ENCODE data around the gene RB1. TPM values are rescaled to one million over a fixed set of nuclear protein-coding genes. Genes with fewer than 3 reads are reported as not detected.

Gene RB1
- total RNA-seq, 1 donor from 2014 or later: 23.8 TPM

DNA sequence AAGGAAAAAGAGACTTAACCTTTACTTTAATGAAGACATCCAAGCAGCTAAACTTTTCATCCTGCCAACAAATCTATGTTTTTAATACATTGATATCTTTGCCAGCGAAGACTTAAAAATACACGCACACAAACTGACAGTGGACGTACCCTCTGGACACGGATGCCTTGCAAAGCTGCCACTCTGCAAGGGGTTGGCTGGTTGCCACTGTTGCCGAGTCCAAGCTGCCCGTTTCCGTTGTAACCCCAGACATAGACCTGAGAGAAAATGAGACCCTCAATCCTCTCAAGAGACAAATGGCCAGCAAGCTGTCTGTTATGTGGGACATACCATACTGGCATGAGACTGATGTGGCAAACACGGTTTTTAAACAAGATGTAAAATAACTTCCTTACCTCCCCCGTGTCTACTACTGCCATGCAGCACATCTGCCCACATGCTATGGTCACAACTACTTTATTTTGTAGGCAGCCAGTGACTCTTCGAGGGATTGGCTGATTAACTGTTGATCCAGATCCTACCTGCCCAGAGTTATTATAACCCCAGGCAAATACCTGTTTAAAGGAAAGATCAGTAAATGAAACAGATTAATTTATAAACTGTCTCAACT lies 208.2 kb downstream of the RB1 start:
- intact Hi-C loops (cut with micrococcal nuclease): no loop called here
- peak overlapping the region; percentile 20 for H3K27ac ChIP-seq (replicated peaks)
- TF ChIP-seq, protein P1, sequence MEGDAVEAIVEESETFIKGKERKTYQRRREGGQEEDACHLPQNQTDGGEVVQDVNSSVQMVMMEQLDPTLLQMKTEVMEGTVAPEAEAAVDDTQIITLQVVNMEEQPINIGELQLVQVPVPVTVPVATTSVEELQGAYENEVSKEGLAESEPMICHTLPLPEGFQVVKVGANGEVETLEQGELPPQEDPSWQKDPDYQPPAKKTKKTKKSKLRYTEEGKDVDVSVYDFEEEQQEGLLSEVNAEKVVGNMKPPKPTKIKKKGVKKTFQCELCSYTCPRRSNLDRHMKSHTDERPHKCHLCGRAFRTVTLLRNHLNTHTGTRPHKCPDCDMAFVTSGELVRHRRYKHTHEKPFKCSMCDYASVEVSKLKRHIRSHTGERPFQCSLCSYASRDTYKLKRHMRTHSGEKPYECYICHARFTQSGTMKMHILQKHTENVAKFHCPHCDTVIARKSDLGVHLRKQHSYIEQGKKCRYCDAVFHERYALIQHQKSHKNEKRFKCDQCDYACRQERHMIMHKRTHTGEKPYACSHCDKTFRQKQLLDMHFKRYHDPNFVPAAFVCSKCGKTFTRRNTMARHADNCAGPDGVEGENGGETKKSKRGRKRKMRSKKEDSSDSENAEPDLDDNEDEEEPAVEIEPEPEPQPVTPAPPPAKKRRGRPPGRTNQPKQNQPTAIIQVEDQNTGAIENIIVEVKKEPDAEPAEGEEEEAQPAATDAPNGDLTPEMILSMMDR (IDR thresholded peaks at IDR 0.05; ENCODE audit: borderline replicate concordance): no peak
- DNase-seq: no peak
- H3K4me3 ChIP-seq: peak overlapping the region; percentile 48
- H3K27me3 ChIP-seq (ENCODE audit: low read depth): no peaks in the 10 kb centered on the region
- peaks cover 8% of the 10 kb centered on the region for H3K36me3 ChIP-seq
- H3K9me3 ChIP-seq (replicated peaks): no peaks in the 10 kb centered on the region
- peaks cover 52% of the 10 kb centered on the region for H3K4me1 ChIP-seq

DNA sequence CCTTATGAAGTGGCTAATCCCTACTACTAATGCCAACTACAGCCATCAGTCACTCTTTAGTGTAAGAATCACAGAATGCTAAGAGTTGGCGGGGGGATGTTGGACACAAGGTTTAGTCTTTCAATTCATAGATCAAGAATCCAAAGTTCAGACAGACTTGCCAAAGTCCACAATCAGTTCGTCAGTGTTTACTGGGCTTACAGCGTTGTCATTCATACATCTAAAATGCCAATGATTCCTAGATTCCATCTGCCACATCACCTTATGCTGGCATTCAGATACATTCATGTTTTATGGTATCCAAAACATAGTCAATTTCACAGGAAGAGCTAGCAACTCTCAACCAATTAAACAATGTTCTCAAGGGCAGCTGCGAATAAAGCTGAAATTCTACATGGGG lies 211.2 kb downstream of the RB1 start:
- intact Hi-C loops (cut with micrococcal nuclease): no loop called here
- Histone ChIP-seq H3K27me3 (ENCODE audit: low read depth) (no peaks in the 10 kb centered on the region), H3K4me1 (peaks cover 35% of the 10 kb centered on the region), H3K9me3 (replicated peaks) (no peaks in the 10 kb centered on the region), H3K36me3 (peaks cover 16% of the 10 kb centered on the region), H3K27ac (replicated peaks) (no peak overlapping the region), H3K4me3 (no peak overlapping the region)
- TF ChIP-seq, protein P1 (IDR thresholded peaks at IDR 0.05; ENCODE audit: borderline replicate concordance): no peak
- no peak for DNase-seq

DNA sequence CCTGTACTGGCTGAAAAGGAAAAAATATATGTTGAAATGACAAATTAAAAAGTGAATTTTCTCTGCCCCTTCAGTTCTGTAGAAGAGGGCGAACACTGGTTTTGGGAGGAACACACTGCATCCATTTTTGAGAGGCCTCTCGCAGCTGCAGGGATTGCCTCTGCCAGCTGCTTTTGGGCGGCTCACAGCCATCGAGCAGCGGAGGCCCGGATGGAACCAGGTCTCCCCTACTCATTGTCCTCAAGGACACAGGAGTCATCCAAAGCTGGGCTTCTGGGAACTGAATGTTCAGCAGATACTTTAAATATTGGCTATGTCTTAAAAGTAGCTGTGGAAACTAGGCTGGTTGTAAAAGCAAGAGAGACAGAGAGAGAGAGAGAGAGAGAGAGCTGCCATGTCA lies 212.2 kb downstream of the RB1 start:
- Histone ChIP-seq H3K36me3 (peaks cover 16% of the 10 kb centered on the region), H3K4me3 (no peak overlapping the region), H3K9me3 (replicated peaks) (no peaks in the 10 kb centered on the region), H3K27ac (replicated peaks) (peak overlapping the region; percentile 32), H3K27me3 (ENCODE audit: low read depth) (no peaks in the 10 kb centered on the region), H3K4me1 (peaks cover 26% of the 10 kb centered on the region)
- no peak for DNase-seq
- intact Hi-C loops (cut with micrococcal nuclease): no loop called here
- TF ChIP-seq, protein P1 (IDR thresholded peaks at IDR 0.05; ENCODE audit: borderline replicate concordance): no peak

DNA sequence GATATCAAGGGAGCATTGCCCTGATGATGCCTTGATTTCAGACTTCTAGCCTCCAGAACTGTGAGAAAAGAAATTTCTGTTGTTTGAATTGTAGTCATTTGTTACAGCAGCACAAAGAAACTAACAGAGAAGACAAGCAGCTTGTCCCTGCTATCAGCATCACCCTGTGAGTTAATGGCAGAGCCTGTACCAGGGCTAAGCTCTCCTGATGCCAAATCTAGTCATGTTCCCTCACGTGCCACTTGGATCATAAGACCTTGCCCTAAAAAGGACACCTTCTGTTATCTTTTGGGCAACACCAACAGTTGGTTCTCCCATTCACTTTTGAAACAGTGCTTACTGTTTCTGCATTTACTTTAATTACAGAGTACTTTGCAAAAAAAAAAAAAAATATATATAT lies 214.5 kb downstream of the RB1 start:
- Histone ChIP-seq H3K27me3 (ENCODE audit: low read depth) (no peaks in the 10 kb centered on the region), H3K9me3 (replicated peaks) (no peaks in the 10 kb centered on the region), H3K4me3 (no peak overlapping the region), H3K36me3 (peaks cover 17% of the 10 kb centered on the region), H3K27ac (replicated peaks) (peak overlapping the region; percentile 7), H3K4me1 (peaks cover 13% of the 10 kb centered on the region)
- intact Hi-C loops (cut with micrococcal nuclease): no loop called here
- TF ChIP-seq, protein P1 (IDR thresholded peaks at IDR 0.05; ENCODE audit: borderline replicate concordance): no peak
- DNase-seq: no peak

DNA sequence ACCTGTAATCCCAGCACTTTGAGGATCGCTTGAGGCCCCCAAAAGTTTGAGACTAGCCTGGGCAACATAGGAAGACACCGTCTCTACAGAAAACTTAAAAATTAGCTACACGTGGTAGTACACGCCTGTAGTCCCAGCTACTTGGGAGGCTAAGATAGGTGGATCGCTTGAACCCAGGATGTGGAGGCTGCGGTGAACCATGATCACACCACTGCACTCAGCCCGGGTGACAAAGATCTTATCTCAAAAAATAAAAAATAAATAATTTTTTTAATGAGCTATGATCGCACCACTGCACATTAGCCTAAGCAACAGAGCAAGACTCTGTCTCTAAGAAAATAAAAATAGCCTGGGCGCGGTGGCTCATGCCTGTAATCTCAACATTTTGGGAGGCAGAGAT lies 222.7 kb downstream of the RB1 start:
- Histone ChIP-seq H3K27me3 (ENCODE audit: low read depth) (no peaks in the 10 kb centered on the region), H3K36me3 (peaks cover 4% of the 10 kb centered on the region), H3K4me3 (no peak overlapping the region), H3K9me3 (replicated peaks) (no peaks in the 10 kb centered on the region), H3K27ac (replicated peaks) (no peak overlapping the region), H3K4me1 (peaks cover 20% of the 10 kb centered on the region)
- TF ChIP-seq, protein P1 (IDR thresholded peaks at IDR 0.05; ENCODE audit: borderline replicate concordance): no peak
- intact Hi-C loops (cut with micrococcal nuclease): no loop called here
- no peak for DNase-seq

Measured in left ventricle myocardium inferior (tissue), 1 donor.